Measurements from ENCODE around the gene ZNF687. TPM values are rescaled to one million over a fixed set of nuclear protein-coding genes. Genes with fewer than 3 reads are reported as not detected.

Gene ZNF687
- total RNA-seq, 1 experiment from 2014 or later: 23.9 TPM

DNA sequence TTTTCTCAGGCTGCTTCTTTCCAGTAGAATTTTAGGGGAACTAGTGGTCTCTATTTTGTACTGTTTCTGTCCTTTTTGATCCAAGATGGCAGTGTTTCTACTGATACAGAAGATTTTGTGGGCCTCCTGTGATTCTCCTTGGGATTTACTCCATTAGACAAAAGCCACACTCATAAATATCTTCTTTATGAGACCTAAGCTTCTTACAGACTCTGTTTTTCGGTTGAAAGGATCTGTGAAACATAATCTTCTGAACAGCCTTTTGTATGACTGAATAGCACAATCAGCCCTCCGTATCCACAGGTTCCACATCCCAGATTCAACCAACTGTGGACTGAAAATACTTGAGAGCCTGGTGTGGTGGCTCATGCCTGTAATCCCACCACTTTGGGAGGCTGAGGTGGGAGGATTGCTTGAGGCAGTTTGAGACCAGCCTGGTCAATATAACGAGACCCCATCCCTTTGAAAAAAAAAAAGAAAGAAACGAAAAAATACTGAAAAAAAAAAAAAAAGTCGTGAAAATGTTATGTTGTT is 38.3 kb upstream of the ZNF687 start:
- BruUV-seq (replicated peaks): no TSS peak
- Histone ChIP-seq H3K4me3 (ENCODE audit: low read depth, low read length) (no peak overlapping the region), H3K36me3 (ENCODE audit: control insufficient read depth, insufficient read depth, low read length) (peaks cover 9% of the 10 kb centered on the region), H3K4me1 (no peaks in the 10 kb centered on the region), H3K9me3 (no peaks in the 10 kb centered on the region), H3K27me3 (replicated peaks; ENCODE audit: control insufficient read depth, insufficient read depth, low read length) (no peaks in the 10 kb centered on the region)
- Mint-ChIP-seq H3K4me3 (ENCODE audit: unreplicated experiment) (no peak overlapping the region), H3K9me3 (ENCODE audit: unreplicated experiment) (no peaks in the 10 kb centered on the region), H3K27me3 (ENCODE audit: insufficient read depth, unreplicated experiment) (no peaks in the 10 kb centered on the region), H3K4me1 (ENCODE audit: low read depth, unreplicated experiment) (peaks cover 8% of the 10 kb centered on the region), H3K27ac (ENCODE audit: unreplicated experiment) (peak overlapping the region; percentile 42), H3K36me3 (ENCODE audit: insufficient read depth, unreplicated experiment) (peaks cover 97% of the 10 kb centered on the region)
- intact Hi-C loops (cut with micrococcal nuclease; ENCODE audit: unreplicated experiment): no loop called here
- no peak for TF ChIP-seq CTCF (IDR thresholded peaks at IDR 0.05; ENCODE audit: insufficient read depth in 1 of 2, low read depth in 1 of 2, low read length in 1 of 2, severe bottlenecking in 1 of 2, unreplicated experiment in 1 of 2)
- DNase-seq: no peak
- ChIA-PET POLR2A (no interaction called here), CTCF (no interaction called here)

DNA sequence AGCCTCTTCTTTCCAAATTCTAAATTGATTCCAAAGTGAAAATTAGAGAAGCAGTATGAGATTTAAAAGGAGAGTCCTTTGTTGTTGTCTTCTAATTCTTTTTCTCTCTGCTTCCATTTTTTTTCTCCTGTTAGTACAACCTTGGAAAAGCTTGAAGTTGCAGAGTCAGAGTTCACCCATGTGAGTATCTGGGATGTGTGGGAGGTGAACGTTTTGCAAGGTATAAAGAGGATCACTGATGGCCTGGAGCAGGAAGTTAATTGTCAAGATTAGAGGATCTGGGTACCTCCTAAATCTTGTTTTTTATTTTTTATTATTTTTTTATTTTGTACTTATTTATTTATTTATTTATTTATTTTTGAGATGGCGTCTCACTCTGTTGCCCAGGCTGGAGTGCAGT is 35.3 kb upstream of the ZNF687 start:
- Mint-ChIP-seq H3K4me1 (ENCODE audit: low read depth, unreplicated experiment) (peaks cover 25% of the 10 kb centered on the region), H3K9me3 (ENCODE audit: unreplicated experiment) (no peaks in the 10 kb centered on the region), H3K36me3 (ENCODE audit: insufficient read depth, unreplicated experiment) (peaks cover 93% of the 10 kb centered on the region), H3K4me3 (ENCODE audit: unreplicated experiment) (no peak overlapping the region), H3K27ac (ENCODE audit: unreplicated experiment) (no peak overlapping the region), H3K27me3 (ENCODE audit: insufficient read depth, unreplicated experiment) (no peaks in the 10 kb centered on the region)
- Histone ChIP-seq H3K36me3 (ENCODE audit: control insufficient read depth, insufficient read depth, low read length) (peaks cover 6% of the 10 kb centered on the region), H3K9me3 (no peaks in the 10 kb centered on the region), H3K4me3 (ENCODE audit: low read depth, low read length) (no peak overlapping the region), H3K4me1 (0 out of 2 replicates have a peak, but pooled peaks cover 8% of the 10 kb centered on the region), H3K27me3 (replicated peaks; ENCODE audit: control insufficient read depth, insufficient read depth, low read length) (no peaks in the 10 kb centered on the region)
- ChIA-PET CTCF (no interaction called here), POLR2A (no interaction called here)
- BruUV-seq (replicated peaks): no TSS peak
- intact Hi-C loops (cut with micrococcal nuclease; ENCODE audit: unreplicated experiment): no loop called here
- no peak for TF ChIP-seq CTCF (IDR thresholded peaks at IDR 0.05; ENCODE audit: insufficient read depth in 1 of 2, low read depth in 1 of 2, low read length in 1 of 2, severe bottlenecking in 1 of 2, unreplicated experiment in 1 of 2)
- DNase-seq: no peak

DNA sequence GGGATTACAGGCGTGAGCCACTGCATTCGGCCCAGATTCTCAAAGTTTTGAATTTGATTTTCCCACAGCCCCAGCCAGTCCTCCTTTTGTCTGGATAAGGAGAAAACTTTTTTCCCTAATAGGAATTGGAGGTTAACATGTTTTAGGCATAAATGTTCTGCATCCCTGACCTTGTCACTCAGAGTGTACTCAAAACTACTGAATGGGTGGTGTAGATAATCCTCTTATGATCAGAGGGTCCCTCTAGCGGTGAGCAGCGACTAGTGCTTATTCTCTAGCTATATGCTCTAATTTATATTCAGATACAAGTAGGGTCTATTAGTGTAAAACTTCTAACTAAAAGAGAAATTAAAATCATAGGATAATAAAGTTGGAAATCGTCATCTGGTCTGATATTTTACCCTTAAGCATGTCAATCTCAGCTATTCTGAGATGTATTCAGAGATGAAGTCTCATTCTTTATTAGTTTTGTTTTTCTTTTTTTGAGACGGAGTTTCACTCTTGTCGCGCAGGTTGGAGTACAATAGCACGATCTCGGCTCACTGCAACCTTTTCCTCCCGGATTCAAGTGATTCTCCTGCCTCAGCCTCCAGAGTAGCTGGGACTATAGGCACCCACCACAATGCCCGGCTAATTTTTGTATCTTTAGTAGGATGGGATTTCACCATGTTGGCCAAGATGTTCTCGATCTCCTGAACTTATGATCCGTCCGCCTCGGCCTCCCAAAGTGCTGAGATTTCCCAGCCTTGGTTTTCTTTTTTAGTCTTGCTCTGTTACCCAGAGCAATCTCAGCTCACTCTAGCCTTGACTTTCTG is 30.2 kb upstream of the ZNF687 start:
- Histone ChIP-seq H3K4me3 (ENCODE audit: low read depth, low read length) (no peak overlapping the region), H3K9me3 (no peaks in the 10 kb centered on the region), H3K4me1 (peaks cover 8% of the 10 kb centered on the region; the same call in 1 of the 2 replicates), H3K27me3 (replicated peaks; ENCODE audit: control insufficient read depth, insufficient read depth, low read length) (no peaks in the 10 kb centered on the region), H3K36me3 (ENCODE audit: control insufficient read depth, insufficient read depth, low read length) (peaks cover 3% of the 10 kb centered on the region; the same call in 1 of the 2 replicates)
- CTCF ChIA-PET: interaction anchor here (0.6 to 1.6 kb wide), 17 partner anchors 8 to 800 kb away, joined by 3 to 11 read pairs (median 4); partner anchors contain the start of genes VPS72 and ZNF687
- H3K27me3 Mint-ChIP-seq (ENCODE audit: insufficient read depth, unreplicated experiment): peaks cover 3% of the 10 kb centered on the region
- intact Hi-C loops (cut with micrococcal nuclease; ENCODE audit: unreplicated experiment): loop anchor here (1.0 kb wide), 1 partner anchor 56 kb away; no protein-coding TSS in a partner anchor
- H3K9me3 Mint-ChIP-seq (ENCODE audit: unreplicated experiment): no peaks in the 10 kb centered on the region
- peaks cover 25% of the 10 kb centered on the region for H3K4me1 Mint-ChIP-seq (ENCODE audit: low read depth, unreplicated experiment)
- peak; percentile 80 to 82 for TF ChIP-seq CTCF (IDR thresholded peaks at IDR 0.05; ENCODE audit: insufficient read depth in 1 of 2, low read depth in 1 of 2, low read length in 1 of 2, severe bottlenecking in 1 of 2, unreplicated experiment in 1 of 2)
- DNase-seq: peak; percentile 70 to 76
- BruUV-seq (replicated peaks): no TSS peak
- no peak overlapping the region for H3K27ac Mint-ChIP-seq (ENCODE audit: unreplicated experiment)
- no peak overlapping the region for H3K4me3 Mint-ChIP-seq (ENCODE audit: unreplicated experiment)
- peaks cover 69% of the 10 kb centered on the region for H3K36me3 Mint-ChIP-seq (ENCODE audit: insufficient read depth, unreplicated experiment)
- POLR2A ChIA-PET: interaction anchor here (1.0 to 1.6 kb wide), 3 partner anchors 30 to 62 kb away, joined by 3 to 6 read pairs (median 5); partner anchors contain the start of gene ZNF687
